Endodermal cell (in vitro differentiated cells): ENCODE measurements around the gene RAB11FIP5. TPM values are rescaled to one million over a fixed set of nuclear protein-coding genes. Genes with fewer than 3 reads are reported as not detected.
A peak's percentile ranks its signal among the peaks of the same experiment; 100 is the strongest.

ENCODE experiments used
- DNase-seq: peaks from one replicate; pipeline ENCODE4 v3.0.0-alpha.2; 2017
- H3K27ac ChIP-seq: 2 replicates; pipeline ENCODE4 v1.5.1; 2013; ENCODE audit warnings: mild to moderate bottlenecking, low read depth, low read length, moderate library complexity
- H3K27me3 ChIP-seq: 2 replicates; pipeline ENCODE4 v1.6.1; 2013; ENCODE audit warnings: mild to moderate bottlenecking, low read length, moderate library complexity; ENCODE audit not compliant: insufficient read depth, control insufficient read depth, poor library complexity, severe bottlenecking
- H3K36me3 ChIP-seq: 2 replicates; pipeline ENCODE4 v1.7.0; 2013; ENCODE audit warnings: mild to moderate bottlenecking, low read length, moderate library complexity; ENCODE audit not compliant: control insufficient read depth, insufficient read depth
- H3K4me1 ChIP-seq: one replicate; pipeline ENCODE4 v1.7.0; 2013; ENCODE audit warnings: low read length; ENCODE audit not compliant: control insufficient read depth, insufficient read depth
- H3K4me3 ChIP-seq: 2 replicates; pipeline ENCODE4 v1.5.1; 2013; ENCODE audit warnings: mild to moderate bottlenecking, low read length, moderate library complexity
- H3K9ac ChIP-seq: 2 replicates; pipeline ENCODE4 v1.6.1; 2013; ENCODE audit warnings: mild to moderate bottlenecking, low read length, moderate library complexity; ENCODE audit not compliant: poor library complexity, severe bottlenecking; ENCODE audit errors: extremely low read depth
- H3K9me3 ChIP-seq: 2 replicates; pipeline ENCODE4 v1.6.1; 2013; ENCODE audit warnings: mild to moderate bottlenecking, low read length, moderate library complexity; ENCODE audit not compliant: control insufficient read depth
- H3K27ac Mint-ChIP-seq: 2 replicates; pipeline ENCODE4 v1.8.0; 2020; ENCODE audit warnings: mixed read lengths
- H3K27me3 Mint-ChIP-seq: 2 replicates; pipeline ENCODE4 v1.8.0; 2021; ENCODE audit warnings: mild to moderate bottlenecking, mixed read lengths; ENCODE audit not compliant: insufficient read depth
- H3K36me3 Mint-ChIP-seq: 2 replicates; pipeline ENCODE4 v1.8.0; 2020; ENCODE audit warnings: low read depth, mixed read lengths
- H3K4me1 Mint-ChIP-seq: 2 replicates; pipeline ENCODE4 v1.8.0; 2020; ENCODE audit warnings: mixed read lengths
- H3K4me3 Mint-ChIP-seq: 2 replicates; pipeline ENCODE4 v1.8.0; 2020; ENCODE audit warnings: mild to moderate bottlenecking, moderate library complexity, mixed read lengths
- H3K9me3 Mint-ChIP-seq: 2 replicates; pipeline ENCODE4 v1.8.0; 2020; ENCODE audit warnings: mild to moderate bottlenecking, mixed read lengths
- CTCF ChIP-seq: fragments of 200-600 bp; sonication (generic); conservative IDR thresholded peaks from 2 replicates; pipeline ENCODE4 v1.5.0; 2021; ENCODE audit warnings: antibody characterized with exemption, mild to moderate bottlenecking
- WGBS, 2 experiments: methylation state at CpG; one replicate each; pipeline versions ENCODE4 v1.1.5 to v1.1.7; 2013; ENCODE audit warnings: missing lambda C conversion rate in 2 of 2, mixed read lengths in 1 of 2; ENCODE audit not compliant: insufficient coverage in 1 of 2, insufficient read length in 1 of 2; 5-methylcytosine and 5-hydroxymethylcytosine counted together
- total RNA-seq, 2 donors: library from RNA; stranded (reverse); fragmentation: NEBNext Ultra II Directional in 1 of 2; extraction: Animal tissue kit (Norgen Biotek cat#: 25700) in 1 of 2; gene quantifications; 2 replicates in 1 of 2; 3 replicates in 1 of 2; pipeline ENCODE4 v1.2.1, GENCODE V29; 2021

Gene RAB11FIP5
- total RNA-seq, 2 donors from 2014 or later = 12.1 to 17.3 TPM

GRCh38 chr2:73036766-73037165, 76.0 kb downstream of the RAB11FIP5 start:
- no peak overlapping the region for H3K27ac ChIP-seq
- no peak overlapping the region for H3K4me3 Mint-ChIP-seq
- no peak overlapping the region for H3K9ac ChIP-seq
- no peak overlapping the region for H3K4me3 ChIP-seq
- no peaks in the 10 kb centered on the region for H3K27me3 Mint-ChIP-seq
- peaks cover 13% of the 10 kb centered on the region for H3K36me3 ChIP-seq
- no peaks in the 10 kb centered on the region for H3K9me3 Mint-ChIP-seq
- no peaks in the 10 kb centered on the region for H3K9me3 ChIP-seq
- peak; percentile 40 for DNase-seq
- H3K27ac Mint-ChIP-seq = no peak overlapping the region
- H3K36me3 Mint-ChIP-seq = peaks cover 7% of the 10 kb centered on the region
- H3K4me1 Mint-ChIP-seq = peaks cover 3% of the 10 kb centered on the region
- no peak for TF ChIP-seq CTCF
- no peaks in the 10 kb centered on the region for H3K27me3 ChIP-seq
- H3K4me1 ChIP-seq = no peaks in the 10 kb centered on the region
- 93 to 97% methylated on average over 11 of the region's 11 CpGs for WGBS, 2 experiments

GRCh38 chr2:73035899-73036711, 76.6 kb downstream of the RAB11FIP5 start:
- Mint-ChIP-seq H3K4me1 (peaks cover 3% of the 10 kb centered on the region), H3K27ac (peak overlapping the region; percentile 69), H3K4me3 (no peak overlapping the region), H3K9me3 (no peaks in the 10 kb centered on the region), H3K36me3 (peaks cover 7% of the 10 kb centered on the region), H3K27me3 (no peaks in the 10 kb centered on the region)
- no peak overlapping the region for H3K4me3 ChIP-seq
- H3K9ac ChIP-seq = no peak overlapping the region
- peak; percentile 77 for TF ChIP-seq CTCF
- no peaks in the 10 kb centered on the region for H3K27me3 ChIP-seq
- 92 to 94% methylated on average over 2 to 6 of the region's 6 CpGs for WGBS, 2 experiments
- no peak overlapping the region for H3K27ac ChIP-seq
- H3K36me3 ChIP-seq = peaks cover 13% of the 10 kb centered on the region
- H3K4me1 ChIP-seq = no peaks in the 10 kb centered on the region
- peak; percentile 86 for DNase-seq
- H3K9me3 ChIP-seq = no peaks in the 10 kb centered on the region

GRCh38 chr2:73034661-73035375, 77.9 kb downstream of the RAB11FIP5 start:
- Mint-ChIP-seq H3K4me1 (peaks cover 3% of the 10 kb centered on the region), H3K4me3 (no peak overlapping the region), H3K27ac (no peak overlapping the region), H3K36me3 (peaks cover 7% of the 10 kb centered on the region), H3K9me3 (no peaks in the 10 kb centered on the region), H3K27me3 (no peaks in the 10 kb centered on the region)
- TF ChIP-seq CTCF = no peak
- H3K27me3 ChIP-seq = no peaks in the 10 kb centered on the region
- no peaks in the 10 kb centered on the region for H3K4me1 ChIP-seq
- no peak overlapping the region for H3K9ac ChIP-seq
- 94 to 95% methylated on average over 4 to 7 of the region's 7 CpGs for WGBS, 2 experiments
- peaks cover 11% of the 10 kb centered on the region for H3K36me3 ChIP-seq
- no peak for DNase-seq
- no peak overlapping the region for H3K4me3 ChIP-seq
- no peaks in the 10 kb centered on the region for H3K9me3 ChIP-seq
- H3K27ac ChIP-seq = no peak overlapping the region
